ENCODE data around the gene PRKACA. TPM values are rescaled to one million over a fixed set of nuclear protein-coding genes. Genes with fewer than 3 reads are reported as not detected.
A peak's percentile ranks its signal among the peaks of the same experiment; 100 is the strongest.

PRKACA gene
- total and polyA plus RNA-seq, 2 donors (not counting 1 experiment from before 2014, with no cell fraction given) = 43.6 to 67.4 TPM

- Histone ChIP-seq H3K27ac (ENCODE audit: insufficient read depth, low read length) (peak overlapping the region; percentile 99), H3K9ac (ENCODE audit: insufficient read depth, low read length) (peak overlapping the region; percentile 82), H3K4me3 (replicated peaks in 1 of 4; ENCODE audit: control extremely low read depth in 1 of 4, insufficient read depth in 1 of 4, low read depth in 3 of 4, low read length in 4 of 4) (peak overlapping the region; percentile 26 to 57 (median 41)), H4K20me1 (ENCODE audit: control insufficient read depth, extremely low read depth, insufficient read depth, low read length) (no peaks in the 10 kb centered on the region), H3K9me3 (ENCODE audit: control insufficient read depth, insufficient read depth, low read depth, low read length) (no peaks in the 10 kb centered on the region), H2AFZ (ENCODE audit: low read length) (peak overlapping the region; percentile 76), H3K27me3 (ENCODE audit: control insufficient read depth, insufficient read depth, low read length) (no peaks in the 10 kb centered on the region), H3K4me1 (ENCODE audit: control insufficient read depth, extremely low read depth, insufficient read depth, low read length) (peaks cover 18% of the 10 kb centered on the region), H3K79me2 (ENCODE audit: control insufficient read depth, insufficient read depth, low read length) (peaks cover 32% of the 10 kb centered on the region), H3K36me3 (ENCODE audit: control insufficient read depth, insufficient read depth, low read length) (no peaks in the 10 kb centered on the region), H3K4me2 (ENCODE audit: extremely low read depth, insufficient read depth, low read length) (peak overlapping the region; percentile 91)
- DNase-seq (ENCODE audit: low read depth in 2 of 2) = peak; percentile 64 to 81
- TF ChIP-seq EZH2 (IDR thresholded peaks at IDR 0.05; ENCODE audit: low read length, missing control alignments) (no peak), CTCF (conservative IDR thresholded peaks at IDR 0.05 in 1 of 2, IDR thresholded peaks at IDR 0.05 in 1 of 2; ENCODE audit: low read depth in 1 of 2, low read length in 2 of 2) (no peak)
Observed at GRCh38 chr19:14118165-14119051, 846 bp upstream of the PRKACA start.

DNA sequence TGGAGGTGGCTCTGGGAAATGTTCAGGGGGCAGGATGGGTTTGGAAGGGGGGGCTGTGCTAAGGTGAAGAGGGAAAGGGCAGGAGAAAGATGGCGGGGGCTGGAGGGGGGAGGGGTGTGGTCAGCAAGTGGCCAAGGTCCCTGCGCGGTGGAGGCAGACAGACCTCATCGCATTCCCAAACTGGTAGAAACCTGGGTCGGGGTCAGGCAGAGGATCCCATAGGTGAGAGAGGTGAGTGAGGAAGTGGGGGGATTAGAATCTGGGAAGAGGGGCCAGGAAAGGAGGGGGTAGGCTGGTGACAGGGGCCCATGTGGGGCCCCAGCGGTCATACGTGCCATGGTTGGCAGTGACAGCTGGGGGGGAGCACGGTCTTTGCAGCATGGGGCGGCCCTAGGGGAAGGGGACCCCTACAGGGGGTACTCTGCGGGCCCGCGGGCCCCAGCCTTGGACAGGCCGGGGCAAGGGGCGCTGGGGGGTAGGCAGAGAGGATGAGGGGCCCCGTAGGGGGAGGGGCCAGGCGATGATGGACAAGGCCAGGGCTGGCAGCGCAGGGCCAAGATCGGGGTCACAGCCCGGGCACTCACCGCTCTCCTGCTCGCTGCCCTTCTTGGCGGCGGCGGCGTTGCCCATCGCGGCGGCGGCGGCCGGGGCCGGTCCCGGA lies 514 bp downstream of the PRKACA start:
- Histone ChIP-seq H3K27ac (ENCODE audit: insufficient read depth, low read length) (peak overlapping the region; percentile 73), H3K4me1 (ENCODE audit: control insufficient read depth, extremely low read depth, insufficient read depth, low read length) (peaks cover 30% of the 10 kb centered on the region), H4K20me1 (ENCODE audit: control insufficient read depth, extremely low read depth, insufficient read depth, low read length) (no peaks in the 10 kb centered on the region), H3K36me3 (ENCODE audit: control insufficient read depth, insufficient read depth, low read length) (no peaks in the 10 kb centered on the region), H3K4me2 (ENCODE audit: extremely low read depth, insufficient read depth, low read length) (peak overlapping the region; percentile 82), H3K4me3 (replicated peaks in 1 of 4; ENCODE audit: control extremely low read depth in 1 of 4, insufficient read depth in 1 of 4, low read depth in 3 of 4, low read length in 4 of 4) (peak overlapping the region; percentile 76 to 94 (median 84)), H3K9me3 (ENCODE audit: control insufficient read depth, insufficient read depth, low read depth, low read length) (no peaks in the 10 kb centered on the region), H2AFZ (ENCODE audit: low read length) (no peak overlapping the region), H3K79me2 (ENCODE audit: control insufficient read depth, insufficient read depth, low read length) (peaks cover 45% of the 10 kb centered on the region), H3K9ac (ENCODE audit: insufficient read depth, low read length) (peak overlapping the region; percentile 73), H3K27me3 (ENCODE audit: control insufficient read depth, insufficient read depth, low read length) (no peaks in the 10 kb centered on the region)
- no peak for TF ChIP-seq CTCF (conservative IDR thresholded peaks at IDR 0.05 in 1 of 2, IDR thresholded peaks at IDR 0.05 in 1 of 2; ENCODE audit: low read depth in 1 of 2, low read length in 2 of 2)
- no peak for TF ChIP-seq EZH2 (IDR thresholded peaks at IDR 0.05; ENCODE audit: low read length, missing control alignments)
- DNase-seq (ENCODE audit: low read depth in 2 of 2) = no peak

- TF ChIP-seq EZH2 (IDR thresholded peaks at IDR 0.05; ENCODE audit: low read length, missing control alignments) = no peak
- TF ChIP-seq CTCF (conservative IDR thresholded peaks at IDR 0.05 in 1 of 2, IDR thresholded peaks at IDR 0.05 in 1 of 2; ENCODE audit: low read depth in 1 of 2, low read length in 2 of 2) = no peak
- H3K4me1 ChIP-seq (ENCODE audit: control insufficient read depth, extremely low read depth, insufficient read depth, low read length) = peaks cover 30% of the 10 kb centered on the region
- peaks cover 48% of the 10 kb centered on the region for H3K79me2 ChIP-seq (ENCODE audit: control insufficient read depth, insufficient read depth, low read length)
- peak overlapping the region; percentile 2 for H3K27ac ChIP-seq (ENCODE audit: insufficient read depth, low read length)
- no peak for DNase-seq (ENCODE audit: low read depth in 2 of 2)
- H3K4me3 ChIP-seq (replicated peaks in 1 of 4; ENCODE audit: control extremely low read depth in 1 of 4, insufficient read depth in 1 of 4, low read depth in 3 of 4, low read length in 4 of 4) = peak overlapping the region; percentile 76 to 94 (median 84)
- H3K36me3 ChIP-seq (ENCODE audit: control insufficient read depth, insufficient read depth, low read length) = no peaks in the 10 kb centered on the region
- no peaks in the 10 kb centered on the region for H3K9me3 ChIP-seq (ENCODE audit: control insufficient read depth, insufficient read depth, low read depth, low read length)
- peak overlapping the region; percentile 73 for H3K9ac ChIP-seq (ENCODE audit: insufficient read depth, low read length)
- no peaks in the 10 kb centered on the region for H4K20me1 ChIP-seq (ENCODE audit: control insufficient read depth, extremely low read depth, insufficient read depth, low read length)
- H3K27me3 ChIP-seq (ENCODE audit: control insufficient read depth, insufficient read depth, low read length) = no peaks in the 10 kb centered on the region
- peak overlapping the region; percentile 82 for H3K4me2 ChIP-seq (ENCODE audit: extremely low read depth, insufficient read depth, low read length)
- no peak overlapping the region for H2AFZ ChIP-seq (ENCODE audit: low read length)
Observed at GRCh38 chr19:14116525-14116917, 1.0 kb downstream of the PRKACA start.

Data from fibroblast of lung (primary cell).